HepG2 (cell line): ENCODE results near the gene MLLT10. TPM values are rescaled to one million over a fixed set of nuclear protein-coding genes. Genes with fewer than 3 reads are reported as not detected.

ENCODE experiments used
- CC2D1A ChIP-seq: sonication (generic); formaldehyde crosslinking; IDR thresholded peaks from 2 replicates; pipeline ENCODE4 v1.8.1; 2023; ENCODE audit warnings: mild to moderate bottlenecking, missing genetic modification reagents
- DNMT1 ChIP-seq: sonication (generic); formaldehyde crosslinking; IDR thresholded peaks from 2 replicates; pipeline ENCODE4 v1.5.1; 2020; ENCODE audit warnings: mild to moderate bottlenecking, missing genetic modification reagents
- EZH2 ChIP-seq: conservative IDR thresholded peaks from 2 replicates; pipeline ENCODE4 v1.6.1; 2012; ENCODE audit warnings: mild to moderate bottlenecking, low read depth, low read length, moderate library complexity
- GFI1 ChIP-seq: sonication (generic); formaldehyde crosslinking; IDR thresholded peaks from 2 replicates; pipeline ENCODE4 v1.5.0; 2020; ENCODE audit warnings: missing genetic modification reagents, mild to moderate bottlenecking, borderline replicate concordance
- HDAC2 ChIP-seq: sonication (generic); formaldehyde crosslinking; IDR thresholded peaks from 2 replicates; pipeline ENCODE4 v1.4.0; 2020; ENCODE audit warnings: missing genetic modification reagents
- HNRNPLL ChIP-seq: fragments of 200-400 bp; formaldehyde crosslinking; IDR thresholded peaks from 2 replicates; pipeline ENCODE4 v1.6.1; 2017; ENCODE audit warnings: mild to moderate bottlenecking, low read depth, low read length; ENCODE audit not compliant: poor library complexity, severe bottlenecking
- IRX3 ChIP-seq: sonication (generic); formaldehyde crosslinking; IDR thresholded peaks from 2 replicates; pipeline ENCODE4 v1.8.1; 2023; ENCODE audit warnings: mild to moderate bottlenecking, low read depth, missing genetic modification reagents, borderline replicate concordance
- POLR2G ChIP-seq: fragments of 200-400 bp; formaldehyde crosslinking; IDR thresholded peaks from 2 replicates; pipeline ENCODE4 v1.6.1; 2018; ENCODE audit warnings: mild to moderate bottlenecking, low read depth, low read length, moderate library complexity
- RFX1 ChIP-seq: fragments of 450-650 bp; IDR thresholded peaks from 2 replicates; pipeline ENCODE4 v1.6.1; 2017
- SRY ChIP-seq: sonication (generic); formaldehyde crosslinking; IDR thresholded peaks from 2 replicates; pipeline ENCODE4 v1.8.0; 2022; ENCODE audit warnings: mild to moderate bottlenecking, missing genetic modification reagents
- TFAP4 ChIP-seq: sonication (generic); IDR thresholded peaks from 2 replicates; pipeline ENCODE4 v1.6.1; 2016; ENCODE audit warnings: low read depth, borderline replicate concordance
- TP53 ChIP-seq: sonication (generic); formaldehyde crosslinking; conservative IDR thresholded peaks from 2 replicates; pipeline ENCODE4 v1.4.0; 2020; ENCODE audit warnings: missing genetic modification reagents
- ZFP36L1 ChIP-seq: sonication (generic); formaldehyde crosslinking; IDR thresholded peaks from 2 replicates; pipeline ENCODE4 v1.8.0; 2022; ENCODE audit warnings: mild to moderate bottlenecking, missing genetic modification reagents, moderate library complexity
- ZNF20 ChIP-seq: sonication (generic); formaldehyde crosslinking; IDR thresholded peaks from 2 replicates; pipeline ENCODE4 v1.4.0; 2020; ENCODE audit warnings: mild to moderate bottlenecking, moderate library complexity, missing genetic modification reagents
- ZNF274 ChIP-seq: sonication (generic); formaldehyde crosslinking; IDR thresholded peaks from 2 replicates; pipeline ENCODE4 v1.5.1; 2020; ENCODE audit warnings: mild to moderate bottlenecking, missing genetic modification reagents
- ZNF317 ChIP-seq: sonication (generic); formaldehyde crosslinking; IDR thresholded peaks from 2 replicates; pipeline ENCODE4 v1.5.0; 2020; ENCODE audit warnings: mild to moderate bottlenecking, missing genetic modification reagents
- ZNF446 ChIP-seq: sonication (generic); formaldehyde crosslinking; IDR thresholded peaks from 2 replicates; pipeline ENCODE4 v1.5.0; 2020; ENCODE audit warnings: mild to moderate bottlenecking, missing genetic modification reagents
- ZNF451 ChIP-seq: sonication (generic); formaldehyde crosslinking; IDR thresholded peaks from 2 replicates; pipeline ENCODE4 v1.5.0; 2020; ENCODE audit warnings: mild to moderate bottlenecking, missing genetic modification reagents
- polyA plus RNA-seq, 8 experiments: library from polyadenylated mRNA; depleted of rRNA in 3 of 8; stranded (reverse) in 7 of 8; unstranded in 1 of 8; fragments of >200 nt; fragmentation: Illumina TruSeq in 4 of 8; extraction: Trizol in 4 of 8; gene quantifications; 2 replicates each; pipeline versions ENCODE4 v1.2.1 to v1.2.3, GENCODE V29; 2011 to 2016; ENCODE audit warnings: low read depth in 4 of 8, missing spikeins in 1 of 8, mixed read lengths in 1 of 8; ENCODE audit not compliant: insufficient read depth in 1 of 8
- total RNA-seq, 5 experiments: library from RNA; depleted of rRNA; stranded (reverse); fragments of >200 nt; fragmentation: Illumina TruSeq; extraction: Trizol; gene quantifications; 2 replicates each; pipeline ENCODE4 v1.2.3, GENCODE V29; 2016; ENCODE audit warnings: low read depth in 1 of 5
- TF ChIP-seq, protein P1 (sequence below): sonication (generic); formaldehyde crosslinking; conservative IDR thresholded peaks from 2 replicates; pipeline ENCODE4 v1.8.0; 2022; ENCODE audit warnings: missing genetic modification reagents
- TF ChIP-seq, protein P2 (sequence below): sonication (generic); formaldehyde crosslinking; IDR thresholded peaks from 2 replicates; pipeline ENCODE4 v1.5.1; 2020; ENCODE audit warnings: mild to moderate bottlenecking, missing genetic modification reagents, moderate library complexity
- TF ChIP-seq, protein P3 (sequence below): sonication (generic); formaldehyde crosslinking; IDR thresholded peaks from 2 replicates; pipeline ENCODE4 v1.4.0; 2020; ENCODE audit warnings: mild to moderate bottlenecking, missing genetic modification reagents
- TF ChIP-seq, protein P4 (sequence below): sonication (generic); formaldehyde crosslinking; IDR thresholded peaks from 2 replicates; pipeline ENCODE4 v1.4.0; 2020; ENCODE audit warnings: missing genetic modification reagents, borderline replicate concordance

MLLT10 gene
- total and polyA plus RNA-seq, 2 of the 13 experiments (the other 11 are each of a cell fraction or from before 2014, with no cell fraction given): 51.3 to 84.1 TPM

DNA sequence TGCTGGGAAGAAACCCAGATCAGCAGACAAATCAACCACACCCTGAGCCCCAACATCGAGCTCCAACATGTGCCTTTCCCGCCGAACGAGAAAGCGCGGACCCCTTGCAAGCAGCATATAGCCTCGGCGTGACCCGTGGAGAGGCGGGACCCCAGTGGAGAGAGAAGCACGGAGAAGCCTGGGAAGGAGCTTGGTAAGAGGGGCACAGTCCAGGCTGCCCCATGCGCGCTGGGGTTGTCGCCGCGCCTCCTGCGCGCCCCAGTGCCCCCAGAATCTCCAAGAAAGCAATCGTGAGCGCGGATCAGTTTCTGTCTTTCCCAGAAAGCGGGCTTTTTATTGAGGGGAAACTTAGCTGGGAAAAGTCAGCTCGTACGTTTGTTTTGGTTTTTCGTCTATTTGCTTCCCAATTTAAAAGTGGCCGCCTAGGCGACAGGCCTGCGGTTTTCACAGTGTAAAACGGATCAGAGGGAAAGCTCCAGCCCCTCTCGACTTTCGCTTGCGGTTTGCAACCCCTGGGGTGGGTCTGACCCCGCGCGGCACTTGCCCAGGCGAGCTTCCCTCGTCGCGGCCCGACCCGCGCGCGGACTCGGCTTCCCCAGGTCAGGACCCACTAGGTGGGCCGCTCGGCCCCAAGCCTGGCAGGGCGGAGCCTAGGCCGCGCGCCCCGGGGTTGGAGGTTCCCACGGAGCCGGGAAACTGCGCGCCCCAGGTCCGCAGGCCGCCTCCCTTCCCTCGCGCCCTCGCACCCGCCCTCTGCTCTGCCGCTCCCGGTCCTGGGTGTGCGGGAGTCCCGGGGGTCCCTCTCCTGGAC lies 39.6 kb upstream of the MLLT10 start (continued):
- TF ChIP-seq TFAP4 (no peak), CC2D1A (CRISPR knock-in tag) (0 out of 2 replicates have a peak, but pooled peaks have one; percentile 16), IRX3 (CRISPR knock-in tag) (0 out of 2 replicates have a peak, but pooled peaks have one; percentile 23), TP53 (CRISPR knock-in tag) (peak; percentile 49; the same call in 1 of the 2 replicates), ZFP36L1 (CRISPR knock-in tag) (no peak), SRY (CRISPR knock-in tag) (no peak; the same call in 1 of the 2 replicates), RFX1 (no peak), POLR2G (no peak), ZNF274 (no peak), HDAC2 (peak; percentile 24; the same call in 1 of the 2 replicates), EZH2 (no peak), HNRNPLL (peak; percentile 73), ZNF451 (CRISPR knock-in tag) (peak; percentile 76), DNMT1 (CRISPR knock-in tag) (no peak), ZNF317 (CRISPR knock-in tag) (no peak), GFI1 (CRISPR knock-in tag) (peak; percentile 32; the same call in 1 of the 2 replicates), ZNF446 (CRISPR knock-in tag) (no peak), ZNF20 (CRISPR knock-in tag) (no peak)
- TF ChIP-seq, protein P1, sequence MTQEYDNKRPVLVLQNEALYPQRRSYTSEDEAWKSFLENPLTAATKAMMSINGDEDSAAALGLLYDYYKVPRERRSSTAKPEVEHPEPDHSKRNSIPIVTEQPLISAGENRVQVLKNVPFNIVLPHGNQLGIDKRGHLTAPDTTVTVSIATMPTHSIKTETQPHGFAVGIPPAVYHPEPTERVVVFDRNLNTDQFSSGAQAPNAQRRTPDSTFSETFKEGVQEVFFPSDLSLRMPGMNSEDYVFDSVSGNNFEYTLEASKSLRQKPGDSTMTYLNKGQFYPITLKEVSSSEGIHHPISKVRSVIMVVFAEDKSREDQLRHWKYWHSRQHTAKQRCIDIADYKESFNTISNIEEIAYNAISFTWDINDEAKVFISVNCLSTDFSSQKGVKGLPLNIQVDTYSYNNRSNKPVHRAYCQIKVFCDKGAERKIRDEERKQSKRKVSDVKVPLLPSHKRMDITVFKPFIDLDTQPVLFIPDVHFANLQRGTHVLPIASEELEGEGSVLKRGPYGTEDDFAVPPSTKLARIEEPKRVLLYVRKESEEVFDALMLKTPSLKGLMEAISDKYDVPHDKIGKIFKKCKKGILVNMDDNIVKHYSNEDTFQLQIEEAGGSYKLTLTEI (CRISPR knock-in tag): no peak
- TF ChIP-seq, protein P2, sequence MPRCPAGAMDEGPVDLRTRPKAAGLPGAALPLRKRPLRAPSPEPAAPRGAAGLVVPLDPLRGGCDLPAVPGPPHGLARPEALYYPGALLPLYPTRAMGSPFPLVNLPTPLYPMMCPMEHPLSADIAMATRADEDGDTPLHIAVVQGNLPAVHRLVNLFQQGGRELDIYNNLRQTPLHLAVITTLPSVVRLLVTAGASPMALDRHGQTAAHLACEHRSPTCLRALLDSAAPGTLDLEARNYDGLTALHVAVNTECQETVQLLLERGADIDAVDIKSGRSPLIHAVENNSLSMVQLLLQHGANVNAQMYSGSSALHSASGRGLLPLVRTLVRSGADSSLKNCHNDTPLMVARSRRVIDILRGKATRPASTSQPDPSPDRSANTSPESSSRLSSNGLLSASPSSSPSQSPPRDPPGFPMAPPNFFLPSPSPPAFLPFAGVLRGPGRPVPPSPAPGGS (CRISPR knock-in tag): no peak
- TF ChIP-seq, protein P3, sequence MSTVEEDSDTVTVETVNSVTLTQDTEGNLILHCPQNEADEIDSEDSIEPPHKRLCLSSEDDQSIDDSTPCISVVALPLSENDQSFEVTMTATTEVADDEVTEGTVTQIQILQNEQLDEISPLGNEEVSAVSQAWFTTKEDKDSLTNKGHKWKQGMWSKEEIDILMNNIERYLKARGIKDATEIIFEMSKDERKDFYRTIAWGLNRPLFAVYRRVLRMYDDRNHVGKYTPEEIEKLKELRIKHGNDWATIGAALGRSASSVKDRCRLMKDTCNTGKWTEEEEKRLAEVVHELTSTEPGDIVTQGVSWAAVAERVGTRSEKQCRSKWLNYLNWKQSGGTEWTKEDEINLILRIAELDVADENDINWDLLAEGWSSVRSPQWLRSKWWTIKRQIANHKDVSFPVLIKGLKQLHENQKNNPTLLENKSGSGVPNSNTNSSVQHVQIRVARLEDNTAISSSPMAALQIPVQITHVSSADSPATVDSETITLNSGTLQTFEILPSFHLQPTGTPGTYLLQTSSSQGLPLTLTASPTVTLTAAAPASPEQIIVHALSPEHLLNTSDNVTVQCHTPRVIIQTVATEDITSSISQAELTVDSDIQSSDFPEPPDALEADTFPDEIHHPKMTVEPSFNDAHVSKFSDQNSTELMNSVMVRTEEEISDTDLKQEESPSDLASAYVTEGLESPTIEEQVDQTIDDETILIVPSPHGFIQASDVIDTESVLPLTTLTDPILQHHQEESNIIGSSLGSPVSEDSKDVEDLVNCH (CRISPR knock-in tag): no peak
- TF ChIP-seq, protein P4, sequence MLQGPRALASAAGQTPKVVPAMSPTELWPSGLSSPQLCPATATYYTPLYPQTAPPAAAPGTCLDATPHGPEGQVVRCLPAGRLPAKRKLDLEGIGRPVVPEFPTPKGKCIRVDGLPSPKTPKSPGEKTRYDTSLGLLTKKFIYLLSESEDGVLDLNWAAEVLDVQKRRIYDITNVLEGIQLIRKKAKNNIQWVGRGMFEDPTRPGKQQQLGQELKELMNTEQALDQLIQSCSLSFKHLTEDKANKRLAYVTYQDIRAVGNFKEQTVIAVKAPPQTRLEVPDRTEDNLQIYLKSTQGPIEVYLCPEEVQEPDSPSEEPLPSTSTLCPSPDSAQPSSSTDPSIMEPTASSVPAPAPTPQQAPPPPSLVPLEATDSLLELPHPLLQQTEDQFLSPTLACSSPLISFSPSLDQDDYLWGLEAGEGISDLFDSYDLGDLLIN (CRISPR knock-in tag): 0 out of 2 replicates have a peak, but pooled peaks have one; percentile 72
